Skeletal muscle satellite cell (primary cell): ENCODE measurements around the gene AKT2. TPM values are rescaled to one million over a fixed set of nuclear protein-coding genes. Genes with fewer than 3 reads are reported as not detected.
A peak's percentile ranks its signal among the peaks of the same experiment; 100 is the strongest.

ENCODE experiments used
- small RNA-seq: library from RNA; depleted of rRNA; stranded (forward); fragments of <200 nt; gene quantifications from one replicate; pipeline ENCODE3, GENCODE V24; 2012

The AKT2 gene

Small RNA genes within 50 kb of the gene (small RNA-seq; reads per million reads assigned to genes)
- gene MIR641 (37.3 reads per million, percentile 95 among the genes with 10 or more reads in this experiment), gene RNU6-945P (not detected)
